GM18502 (cell line): ENCODE results near the gene NDUFS8.

Experiments used
- ATAC-seq: cut with Tn5 transposase; IDR thresholded peaks from one replicate; pipeline ENCODE4 v1.9.1; 2021; ENCODE audit warnings: mild to moderate bottlenecking; ENCODE audit not compliant: unreplicated experiment, poor library complexity

The NDUFS8 gene

DNA sequence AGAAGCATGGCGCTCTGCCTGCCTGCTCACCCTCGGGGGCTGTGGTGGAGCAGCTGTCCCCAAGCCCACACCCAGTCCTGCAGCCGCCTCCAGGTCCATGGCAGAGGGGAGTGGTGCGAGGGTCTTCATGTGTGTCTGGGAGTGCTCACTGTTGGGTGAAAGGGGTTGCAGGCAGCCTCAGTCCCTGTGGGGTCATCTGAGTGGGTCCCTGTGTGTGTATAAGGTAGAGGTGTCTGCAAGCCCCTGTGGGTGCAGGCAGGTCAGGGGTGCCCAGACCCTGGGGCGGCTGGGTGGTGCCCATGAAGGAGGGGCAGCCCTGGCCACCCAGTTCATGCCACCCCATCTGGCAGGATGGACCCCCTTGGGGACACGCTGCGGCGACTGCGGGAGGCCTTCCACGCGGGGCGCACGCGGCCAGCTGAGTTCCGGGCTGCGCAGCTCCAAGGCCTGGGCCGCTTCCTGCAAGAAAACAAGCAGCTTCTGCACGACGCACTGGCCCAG, 15.5 kb upstream of the NDUFS8 start:
- no peak for ATAC-seq

GRCh38 chr11:68015467-68015866, 15.0 kb upstream of the NDUFS8 start:
- ATAC-seq = no peak

GRCh38 chr11:68016161-68016903, 14.1 kb upstream of the NDUFS8 start:
- ATAC-seq = no peak

- ATAC-seq = no peak
These were observed 13.3 kb upstream of the NDUFS8 start for GRCh38 chr11:68016904-68017817.

DNA sequence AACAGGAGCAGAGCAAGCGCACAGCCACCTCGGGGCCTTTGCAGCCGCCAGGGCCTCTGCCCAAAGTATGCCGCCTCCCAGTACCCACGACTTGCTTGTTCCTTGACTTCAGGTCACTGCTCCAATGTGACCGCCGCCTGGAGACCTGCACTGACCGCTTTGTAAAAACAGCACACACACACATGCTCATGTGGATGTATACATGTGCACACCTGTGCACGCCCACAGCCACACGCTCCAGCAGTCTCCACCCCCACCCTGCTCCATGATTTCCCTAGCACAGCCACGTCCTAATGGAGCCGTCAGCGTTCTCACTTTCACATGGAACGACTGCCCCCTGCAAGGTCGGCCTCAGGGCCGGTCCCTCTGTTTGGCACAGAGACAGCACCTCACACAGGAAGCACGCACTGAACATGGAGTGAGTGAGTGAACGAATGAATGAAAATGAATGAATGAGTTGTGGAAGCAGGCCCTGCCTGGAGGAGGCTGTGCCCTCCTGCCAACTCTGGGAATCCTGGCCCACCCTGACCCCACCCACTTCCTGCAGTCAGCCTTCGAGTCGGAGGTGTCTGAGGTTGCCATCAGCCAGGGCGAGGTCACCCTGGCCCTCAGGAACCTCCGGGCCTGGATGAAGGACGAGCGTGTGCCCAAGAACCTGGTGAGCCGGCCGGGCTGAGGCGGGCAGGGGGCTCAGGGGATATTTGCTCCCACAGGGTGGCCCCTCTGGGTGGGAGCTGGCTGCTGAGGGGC, 12.3 kb upstream of the NDUFS8 start:
- ATAC-seq = no peak

- ATAC-seq = no peak
These were observed 11.7 kb upstream of the NDUFS8 start for GRCh38 chr11:68018730-68019190.

GRCh38 chr11:68019486-68019885, 11.0 kb upstream of the NDUFS8 start:
- no peak for ATAC-seq

DNA sequence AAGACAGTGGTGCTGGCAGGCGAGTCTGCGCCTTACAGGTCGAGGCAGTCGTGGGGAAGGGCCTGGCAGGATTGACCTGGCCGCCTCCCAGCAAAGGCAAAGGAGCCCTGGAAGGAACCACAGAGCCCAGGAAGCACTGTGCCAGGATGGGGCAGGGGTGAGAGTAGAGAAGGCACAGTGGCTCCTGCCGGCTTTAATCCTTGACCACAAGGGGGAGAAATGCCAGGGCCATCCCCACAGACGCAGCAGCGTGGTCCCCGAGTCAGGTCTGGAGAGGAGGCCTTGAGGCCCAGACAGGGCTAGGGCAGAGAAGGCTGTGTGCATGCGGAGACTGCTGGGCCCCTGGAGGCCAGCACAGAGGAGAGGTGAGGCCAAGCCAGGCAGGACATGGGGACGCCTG, 9.9 kb upstream of the NDUFS8 start:
- ATAC-seq = no peak

- ATAC-seq = no peak
These were observed 9.2 kb upstream of the NDUFS8 start for GRCh38 chr11:68021167-68021787.

GRCh38 chr11:68022531-68022930, 8.0 kb upstream of the NDUFS8 start:
- no peak for ATAC-seq

GRCh38 chr11:68024508-68024907, 6.0 kb upstream of the NDUFS8 start:
- ATAC-seq = no peak

GRCh38 chr11:68025047-68025446, 5.4 kb upstream of the NDUFS8 start:
- ATAC-seq = no peak

DNA sequence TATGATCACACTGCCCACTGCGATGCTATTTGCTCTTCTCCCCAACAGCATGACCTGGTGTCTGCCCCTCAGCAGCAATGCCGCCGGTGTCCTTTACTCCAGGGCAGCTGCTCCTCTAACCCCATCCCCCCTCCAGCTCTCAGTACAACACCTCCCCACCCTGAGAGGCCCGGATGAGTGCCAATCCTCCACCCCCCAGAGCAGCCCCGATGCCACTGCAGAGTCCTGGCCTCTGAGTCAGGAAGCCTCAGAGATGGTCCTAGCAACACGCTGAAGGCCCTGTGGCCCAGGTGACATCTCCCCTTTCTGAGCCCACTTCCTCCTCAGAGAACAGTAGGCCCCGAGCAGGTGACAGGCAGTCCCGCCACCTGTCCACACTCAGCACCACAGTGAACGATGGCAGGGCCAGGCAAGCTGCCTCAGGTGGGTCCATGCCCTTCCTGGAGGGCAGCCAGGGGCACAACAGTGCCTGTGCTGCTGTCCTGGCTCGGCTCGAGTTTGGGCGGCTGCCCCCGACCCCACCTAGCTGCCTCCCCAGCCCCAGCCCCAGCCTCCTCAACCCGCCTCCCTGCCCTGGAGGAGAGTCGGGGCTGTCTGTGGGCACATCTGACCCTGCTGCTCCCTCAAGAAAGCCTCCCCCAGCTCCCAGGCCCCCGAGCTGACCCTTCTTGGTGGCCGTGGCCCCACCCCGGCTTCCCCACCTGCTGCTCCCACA, 3.9 kb upstream of the NDUFS8 start:
- no peak for ATAC-seq

- ATAC-seq = no peak
These were observed 2.8 kb upstream of the NDUFS8 start for GRCh38 chr11:68027667-68028066.

GRCh38 chr11:68028802-68029545, 1.5 kb upstream of the NDUFS8 start:
- ATAC-seq = no peak

- no peak for ATAC-seq
These were observed 623 bp downstream of the NDUFS8 start for GRCh38 chr11:68031144-68031464.

DNA sequence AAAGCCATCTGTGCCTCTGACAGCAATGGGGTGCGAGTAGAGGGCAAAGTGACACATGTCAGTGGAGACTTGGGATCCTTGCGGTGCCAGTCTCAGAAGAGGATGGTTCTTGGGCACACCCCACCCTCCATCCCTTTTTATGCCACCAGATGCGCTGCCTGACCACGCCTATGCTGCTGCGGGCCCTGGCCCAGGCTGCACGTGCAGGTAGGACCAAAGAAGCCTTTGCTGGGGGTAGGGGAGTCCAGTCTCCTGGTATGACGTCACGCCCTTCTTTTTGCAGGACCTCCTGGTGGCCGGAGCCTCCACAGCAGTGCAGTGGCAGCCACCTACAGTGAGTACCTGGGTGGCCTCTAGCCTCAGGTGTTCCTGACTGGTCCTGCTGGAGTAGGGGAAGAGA, 1.5 kb downstream of the NDUFS8 start:
- no peak for ATAC-seq

DNA sequence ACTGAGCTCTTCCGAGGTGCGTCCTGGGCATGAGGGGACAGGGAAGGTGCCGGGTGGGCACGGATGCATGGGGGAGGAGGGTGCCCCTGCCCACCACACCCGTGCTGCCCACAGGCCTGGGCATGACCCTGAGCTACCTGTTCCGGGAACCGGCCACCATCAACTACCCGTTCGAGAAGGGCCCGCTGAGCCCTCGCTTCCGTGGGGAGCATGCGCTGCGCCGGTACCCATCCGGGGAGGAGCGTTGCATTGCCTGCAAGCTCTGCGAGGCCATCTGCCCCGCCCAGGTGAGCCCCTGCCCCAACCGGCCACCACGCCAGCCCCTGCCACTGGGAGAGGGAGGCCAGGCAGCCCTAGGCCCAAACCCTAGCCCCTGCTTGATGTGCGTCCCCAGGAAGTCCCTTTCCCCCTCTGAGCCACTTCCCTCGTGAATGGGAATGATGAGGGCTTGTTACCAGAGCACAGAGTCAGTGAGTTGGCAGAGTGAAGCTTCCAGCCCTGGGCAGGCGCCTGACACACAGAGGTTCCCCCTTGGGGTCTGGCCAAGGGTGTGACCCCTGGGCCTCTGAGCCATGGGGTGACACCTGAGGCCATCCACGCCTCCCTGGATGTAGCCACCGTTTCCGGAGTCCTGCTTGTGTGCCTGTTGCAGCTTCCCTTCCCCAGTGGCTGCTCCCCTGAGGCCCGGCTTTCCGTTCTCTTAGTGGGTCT, 2.7 kb downstream of the NDUFS8 start:
- no peak for ATAC-seq
